Naive thymus-derived CD8-positive, alpha-beta T cell (primary cell): ENCODE measurements around the gene ARL17A. TPM values are rescaled to one million over a fixed set of nuclear protein-coding genes. Genes with fewer than 3 reads are reported as not detected.
"Not testable (repeated sequence)": the region's sequence is repeated elsewhere in the genome, so short reads cannot be mapped to it uniquely, and the experiment has no call there.

Experiments
- ATAC-seq, 2 donors: fragments of 150-1000 bp; cut with Tn5 transposase in 1 of 2; sonication (Bioruptor Pico), chemical (Tn5 transposase) in 1 of 2; 1 replicate in 1 of 2; 2 replicates in 1 of 2; pipeline ENCODE4 v1.10.0; 2021; ENCODE audit warnings: mild to moderate bottlenecking in 2 of 2, moderate library complexity in 2 of 2
- POLR2A ChIA-PET: fragments of 350-600 bp; sonication (Branson Sonifier 250); formaldehyde crosslinking; loops from one replicate; lab custom pipeline; 2021; ENCODE audit warnings: antibody characterized with exemption; lab: Charles Lee
- DNase-seq, 10 donors: peaks; one replicate each; pipeline versions ENCODE4 v3.0.0 to v3.0.0-alpha.2; 2020 to 2022
- H3K27ac Mint-ChIP-seq, 10 donors: one replicate each; pipeline ENCODE4 v1.8.0; 2020 to 2022; ENCODE audit warnings: mild to moderate bottlenecking in 10 of 10, mixed read lengths in 10 of 10, moderate library complexity in 4 of 10, inconsistent platforms in 1 of 10
- H3K27me3 Mint-ChIP-seq, 5 donors: one replicate each; pipeline ENCODE4 v1.8.0; 2021 to 2022; ENCODE audit warnings: mixed read lengths in 5 of 5
- H3K36me3 Mint-ChIP-seq, 3 donors: one replicate each; pipeline ENCODE4 v1.8.0; 2020 to 2022; ENCODE audit warnings: mixed read lengths in 3 of 3, mild to moderate bottlenecking in 2 of 3, inconsistent platforms in 1 of 3
- H3K4me1 Mint-ChIP-seq, 4 donors: one replicate each; pipeline ENCODE4 v1.8.0; 2021 to 2022; ENCODE audit warnings: mixed read lengths in 4 of 4
- H3K4me3 Mint-ChIP-seq, 10 donors: one replicate each; pipeline ENCODE4 v1.8.0; 2020 to 2022; ENCODE audit warnings: mild to moderate bottlenecking in 10 of 10, mixed read lengths in 10 of 10, moderate library complexity in 6 of 10, inconsistent platforms in 1 of 10
- H3K9me3 Mint-ChIP-seq, 9 donors: one replicate each; pipeline ENCODE4 v1.8.0; 2020 to 2022; ENCODE audit warnings: mixed read lengths in 9 of 9, mild to moderate bottlenecking in 3 of 9, inconsistent platforms in 1 of 9, moderate library complexity in 1 of 9
- polyA plus RNA-seq, 3 donors: library from polyadenylated mRNA; unstranded; fragments of 300-500 nt; fragmentation: Illumina TruSeq; gene quantifications; one replicate each; pipeline ENCODE4 v1.2.3, GENCODE V29; 2021
- total RNA-seq, 8 experiments: library from RNA in 2 of 8; stranded (reverse) in 2 of 8; gene quantifications; one replicate each; pipeline ENCODE4 v1.2.3 and lab custom pipeline; 2021 to 2026

Gene ARL17A
- total and polyA plus RNA-seq, 5 experiments from 2014 or later: 5.2 to 32.2 (median 9.4) TPM

DNA sequence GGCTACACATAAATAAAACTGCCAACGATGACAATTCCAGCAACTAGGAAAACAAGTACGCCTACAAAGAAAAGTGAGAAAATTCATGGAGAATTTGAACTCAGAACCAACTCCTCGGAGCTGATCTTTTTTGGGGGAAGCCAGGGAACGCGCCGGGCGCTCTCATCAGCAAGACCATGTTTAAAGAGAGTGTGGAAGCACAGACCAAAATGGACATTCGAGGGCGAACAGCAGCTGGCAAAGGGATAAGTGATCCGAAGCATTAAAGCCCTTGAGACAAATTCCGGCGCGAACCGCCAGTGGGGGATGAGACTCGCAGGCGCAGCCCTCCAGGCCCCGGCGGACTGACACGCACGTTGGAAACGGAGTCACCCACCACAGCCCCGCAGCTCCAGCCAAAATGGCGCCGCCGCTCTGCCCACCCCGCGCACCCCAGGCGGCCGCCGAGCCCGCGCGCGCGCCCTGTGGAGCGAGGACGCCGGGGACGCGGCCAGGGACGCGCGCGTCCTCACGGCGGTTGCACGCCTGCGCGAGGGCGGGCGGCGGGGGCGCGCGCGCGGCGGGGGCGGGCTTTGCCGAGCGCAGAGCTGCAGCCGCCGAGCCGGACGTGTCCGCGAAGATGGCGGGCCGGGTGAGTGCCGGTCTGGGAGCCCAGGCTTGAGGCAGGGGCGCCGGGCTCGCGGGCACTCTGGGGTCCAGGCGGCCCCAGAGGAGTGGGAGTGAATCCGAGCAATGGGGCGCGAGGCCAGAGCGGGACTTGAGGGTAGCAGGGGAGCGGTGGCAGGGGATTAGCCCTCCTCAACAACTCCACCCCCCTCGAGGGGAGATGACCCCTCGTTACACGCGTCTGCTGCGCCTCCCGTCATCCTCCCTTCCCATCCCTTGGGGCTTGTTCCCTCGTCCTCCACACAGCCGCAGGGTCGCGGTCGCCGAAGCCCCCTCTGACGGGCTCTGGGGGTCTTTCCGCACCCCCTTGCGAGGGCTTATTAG, 11.0 kb upstream of the ARL17A start, which contains the start of gene NSF:
Gene NSF (plus strand): TSS at position 513 of the 990 bp plus-strand sequence. CDS start 107 bp downstream, at position 620.
- DNase-seq, H3K4me3 Mint-ChIP-seq, H3K27me3 Mint-ChIP-seq, POLR2A ChIA-PET, H3K9me3 Mint-ChIP-seq, H3K4me1 Mint-ChIP-seq, H3K27ac Mint-ChIP-seq, H3K36me3 Mint-ChIP-seq: not testable (repeated sequence)
- peak; percentile 87 to 89 for ATAC-seq

DNA sequence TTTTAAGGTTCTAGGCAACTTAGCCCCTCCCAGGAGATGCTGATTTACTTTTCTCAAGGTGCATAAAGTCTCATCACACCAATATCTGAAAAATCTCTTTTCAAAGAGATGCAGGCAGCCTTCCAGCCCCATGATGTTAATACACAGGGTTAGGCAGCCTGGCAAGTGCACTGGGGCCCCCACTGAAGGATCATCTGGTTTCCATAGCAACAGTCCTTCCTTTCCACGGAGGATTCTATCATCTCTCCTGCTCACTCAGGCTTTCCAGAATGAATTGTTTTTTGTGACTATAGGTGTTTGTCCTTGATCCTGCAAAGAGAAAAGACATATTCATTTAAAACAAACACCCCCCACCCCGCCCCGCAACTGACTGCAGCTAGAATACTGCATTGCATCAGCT, 6.0 kb upstream of the ARL17A start:
- H3K27ac Mint-ChIP-seq, ATAC-seq, H3K4me3 Mint-ChIP-seq: not testable (repeated sequence)

DNA sequence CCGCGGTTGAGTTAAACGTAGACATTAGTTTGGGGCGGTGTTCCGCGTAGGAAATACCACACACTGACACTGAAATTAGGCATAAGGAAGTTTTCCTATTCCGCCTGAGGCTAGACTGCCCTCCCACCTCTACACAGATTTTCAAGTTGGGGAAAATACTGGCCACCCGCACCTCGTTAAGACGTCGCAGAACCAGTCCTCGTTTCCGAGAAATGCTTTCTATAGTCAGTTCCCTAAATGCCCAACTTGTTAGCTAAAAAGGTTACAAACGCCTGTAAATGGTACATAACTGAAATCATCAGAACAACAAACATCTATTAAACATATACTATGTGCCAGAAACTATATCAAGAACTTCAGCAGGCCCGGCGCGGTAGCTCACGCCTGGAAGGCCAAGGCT, 591 bp upstream of the ARL17A start:
- Mint-ChIP-seq H3K4me3 (peak overlapping the region in 8 of 10 donors; percentile 33 to 78 (median 52)), H3K27ac (peak overlapping the region in 2 of 10 donors; percentile 49 to 71)
- ATAC-seq, H3K9me3 Mint-ChIP-seq, POLR2A ChIA-PET, H3K4me1 Mint-ChIP-seq, H3K27me3 Mint-ChIP-seq, H3K36me3 Mint-ChIP-seq: not testable (repeated sequence)
- DNase-seq: peak in 2 of 10 donors; percentile 23 to 25

More for the DNA sequence above, 6.0 kb upstream of the ARL17A start:
- H3K27me3 Mint-ChIP-seq, H3K4me1 Mint-ChIP-seq, POLR2A ChIA-PET, H3K36me3 Mint-ChIP-seq, H3K9me3 Mint-ChIP-seq, DNase-seq: not testable (repeated sequence)

DNA sequence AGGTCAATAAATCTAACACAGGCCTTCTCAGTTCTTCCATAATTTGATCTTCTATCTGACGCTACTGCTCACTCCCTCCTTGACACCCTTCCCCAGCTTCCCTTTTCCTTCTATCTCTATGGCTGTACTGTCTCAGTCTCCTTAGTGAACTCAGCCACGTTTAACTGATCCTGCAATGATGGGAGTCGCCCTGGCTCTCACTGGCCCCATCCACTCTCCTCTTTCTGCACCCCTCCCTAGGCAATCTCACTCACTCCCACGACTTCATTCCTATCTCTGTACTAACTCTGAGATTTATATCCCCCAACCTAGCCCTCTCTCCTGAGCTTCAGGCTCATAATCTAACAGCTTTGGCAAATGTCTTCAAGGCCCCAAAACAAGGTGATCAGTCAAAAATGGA, 7.7 kb downstream of the ARL17A start:
- ATAC-seq, H3K36me3 Mint-ChIP-seq, POLR2A ChIA-PET, H3K27me3 Mint-ChIP-seq, DNase-seq, H3K9me3 Mint-ChIP-seq, H3K27ac Mint-ChIP-seq, H3K4me3 Mint-ChIP-seq, H3K4me1 Mint-ChIP-seq: not testable (repeated sequence)

DNA sequence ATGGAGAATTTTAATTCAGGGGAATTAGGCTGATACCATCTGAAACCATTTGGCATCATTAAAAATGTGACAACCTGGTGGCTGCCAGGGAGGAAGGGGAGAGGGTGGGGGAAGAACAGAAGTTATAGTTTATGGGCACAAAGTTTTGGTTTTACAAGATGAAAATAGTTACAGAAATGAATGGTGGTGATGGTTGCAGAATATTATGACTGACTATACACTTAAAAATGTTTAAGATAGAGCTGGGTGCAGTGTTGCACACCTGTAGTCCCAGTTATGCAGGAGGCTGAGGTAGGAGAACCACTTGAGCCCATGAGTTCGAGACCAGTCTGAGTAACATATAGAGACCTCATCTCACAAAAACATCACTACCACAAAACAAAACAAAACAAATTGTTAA, 12.5 kb downstream of the ARL17A start:
- H3K9me3 Mint-ChIP-seq, ATAC-seq: not testable (repeated sequence)

DNA sequence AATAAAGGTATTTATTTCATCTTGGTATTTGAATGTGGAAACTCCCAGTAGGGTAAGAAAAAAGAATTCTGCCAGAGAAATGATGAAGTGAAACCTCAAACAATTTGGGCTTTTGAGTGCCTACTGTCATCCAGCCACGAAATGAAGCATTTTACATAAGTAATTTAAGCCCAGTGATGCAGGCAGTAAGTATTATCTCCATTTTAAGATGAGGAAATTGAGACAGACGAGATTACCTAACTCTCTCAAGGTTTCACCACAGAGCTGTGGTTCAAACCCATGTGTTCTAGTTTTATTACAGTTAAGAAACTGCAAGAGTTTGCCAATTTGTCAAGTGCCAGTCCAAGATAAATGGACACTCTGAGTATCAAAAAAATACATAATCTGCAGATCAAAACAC, 13.2 kb downstream of the ARL17A start:
- H3K4me3 Mint-ChIP-seq, POLR2A ChIA-PET: not testable (repeated sequence)

More for the DNA sequence above, 12.5 kb downstream of the ARL17A start:
- H3K4me3 Mint-ChIP-seq, POLR2A ChIA-PET, H3K27ac Mint-ChIP-seq, H3K36me3 Mint-ChIP-seq, H3K4me1 Mint-ChIP-seq, H3K27me3 Mint-ChIP-seq, DNase-seq: not testable (repeated sequence)

DNA sequence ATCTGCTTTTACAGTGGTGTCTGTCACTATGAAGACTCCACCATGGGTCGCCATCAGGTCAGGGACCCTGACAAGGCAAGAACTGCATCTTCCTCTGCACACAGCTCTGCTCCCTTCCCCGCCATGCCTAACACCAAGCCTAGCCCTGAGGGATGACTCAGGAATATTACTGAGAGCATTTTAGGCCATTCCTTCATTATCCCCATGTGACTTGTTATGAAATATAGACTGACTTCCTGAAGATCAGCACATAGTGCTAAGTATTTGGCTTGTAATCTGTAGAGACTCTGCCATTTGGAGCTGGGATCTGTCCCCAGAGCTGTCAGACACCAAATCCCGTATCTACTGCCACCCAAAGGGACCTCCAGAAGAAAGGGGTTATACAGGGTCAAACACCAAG, 19.4 kb downstream of the ARL17A start:
- POLR2A ChIA-PET, ATAC-seq, DNase-seq, H3K36me3 Mint-ChIP-seq, H3K27ac Mint-ChIP-seq, H3K27me3 Mint-ChIP-seq, H3K4me3 Mint-ChIP-seq, H3K9me3 Mint-ChIP-seq, H3K4me1 Mint-ChIP-seq: not testable (repeated sequence)

More for the DNA sequence above, 13.2 kb downstream of the ARL17A start:
- ATAC-seq: peak in 1 of 2 donors; percentile 40
- DNase-seq, H3K4me1 Mint-ChIP-seq, H3K9me3 Mint-ChIP-seq, H3K27me3 Mint-ChIP-seq, H3K27ac Mint-ChIP-seq, H3K36me3 Mint-ChIP-seq: not testable (repeated sequence)

DNA sequence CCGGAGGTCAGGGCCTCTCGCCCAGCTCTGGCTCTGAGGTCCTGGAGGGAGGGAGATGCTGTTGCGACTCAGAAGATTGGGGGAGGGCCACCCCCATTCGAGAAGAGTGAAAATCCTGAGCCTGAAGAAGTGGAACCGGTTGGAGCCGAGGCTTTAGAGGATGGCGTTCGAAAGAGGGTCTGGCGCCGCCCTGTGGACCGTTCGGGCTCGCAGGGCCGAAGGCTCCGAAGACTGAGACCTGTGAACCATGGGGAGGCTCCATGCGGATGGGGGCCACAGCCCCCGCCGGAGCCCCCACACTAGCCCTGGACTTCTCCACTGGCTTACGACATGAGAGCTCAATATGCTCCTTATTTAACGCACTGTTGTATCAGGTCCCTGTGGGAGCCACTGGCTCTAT, 20.3 kb downstream of the ARL17A start:
- H3K4me1 Mint-ChIP-seq, DNase-seq, H3K27me3 Mint-ChIP-seq, POLR2A ChIA-PET, H3K9me3 Mint-ChIP-seq, H3K27ac Mint-ChIP-seq, H3K4me3 Mint-ChIP-seq, H3K36me3 Mint-ChIP-seq: not testable (repeated sequence)
- peak; percentile 43 to 66 for ATAC-seq

DNA sequence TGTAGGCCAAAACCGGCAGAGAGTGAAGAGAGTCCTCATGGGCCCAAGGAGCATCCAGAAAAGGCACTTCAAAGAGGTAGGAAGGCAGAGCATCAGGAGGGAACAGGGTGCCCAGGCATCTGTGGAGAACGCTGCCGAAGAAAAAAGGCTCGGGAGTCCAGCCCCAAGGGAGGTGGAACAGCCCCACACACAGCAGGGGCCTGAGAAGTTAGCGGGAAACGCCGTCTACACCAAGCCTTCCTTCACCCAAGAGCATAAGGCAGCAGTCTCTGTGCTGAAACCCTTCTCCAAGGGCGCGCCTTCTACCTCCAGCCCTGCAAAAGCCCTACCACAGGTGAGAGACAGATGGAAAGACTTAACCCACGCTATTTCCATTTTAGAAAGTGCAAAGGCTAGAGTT, 30.9 kb downstream of the ARL17A start:
- ATAC-seq, H3K27me3 Mint-ChIP-seq: not testable (repeated sequence)

DNA sequence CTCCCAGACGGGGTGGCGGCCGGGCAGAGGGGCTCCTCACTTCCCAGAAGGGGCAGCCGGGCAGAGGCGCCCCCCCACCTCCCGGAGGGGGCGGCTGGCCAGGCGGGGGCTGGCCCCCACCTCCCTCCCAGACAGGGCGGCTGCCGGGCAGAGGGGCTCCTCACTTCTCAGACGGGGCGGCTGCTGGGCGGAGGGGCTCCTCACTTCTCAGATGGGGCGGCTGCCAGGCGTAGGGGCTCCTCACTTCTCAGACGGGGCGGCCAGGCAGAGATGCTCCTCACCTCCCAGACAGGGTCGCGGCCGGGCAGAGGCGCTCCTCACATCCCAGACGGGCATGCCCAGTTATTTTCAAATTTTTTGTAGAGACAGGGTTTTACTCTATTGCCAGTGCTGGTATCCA, 44.8 kb downstream of the ARL17A start:
- H3K27ac Mint-ChIP-seq, H3K4me1 Mint-ChIP-seq, H3K4me3 Mint-ChIP-seq, H3K27me3 Mint-ChIP-seq, POLR2A ChIA-PET, ATAC-seq, H3K36me3 Mint-ChIP-seq, H3K9me3 Mint-ChIP-seq: not testable (repeated sequence)
- DNase-seq: peak in 1 of 10 donors; percentile 56

More for the DNA sequence above, 30.9 kb downstream of the ARL17A start:
- H3K36me3 Mint-ChIP-seq, H3K4me1 Mint-ChIP-seq, H3K4me3 Mint-ChIP-seq, H3K9me3 Mint-ChIP-seq, DNase-seq, POLR2A ChIA-PET: not testable (repeated sequence)
- peak overlapping the region in 3 of 10 donors; percentile 10 to 59 (median 31) for H3K27ac Mint-ChIP-seq

DNA sequence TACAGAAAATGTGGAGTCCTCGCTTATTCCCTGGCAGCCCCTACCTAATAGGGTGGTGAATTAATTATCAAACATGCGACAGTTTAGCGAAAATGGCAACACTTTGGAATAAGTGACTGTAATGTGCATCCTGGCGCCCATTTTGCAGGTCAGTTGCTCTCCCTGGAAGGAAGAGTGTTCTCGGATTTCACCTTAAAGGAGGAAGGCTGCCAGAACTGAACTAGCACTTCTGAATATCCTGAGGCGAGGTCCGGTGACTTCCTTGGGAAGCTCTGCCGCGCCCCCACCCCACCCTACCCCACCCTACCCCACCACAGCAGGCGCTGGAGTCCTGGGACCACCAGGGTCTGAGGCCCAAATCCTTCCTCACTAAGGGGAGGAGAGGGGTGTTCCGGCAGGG, 67.3 kb downstream of the ARL17A start, which contains the start of gene LRRC37A2:
Gene LRRC37A2 (plus strand): TSS at position 301 of the 400 bp plus-strand sequence. CDS start 245 bp downstream, outside the sequence.
- H3K4me1 Mint-ChIP-seq, DNase-seq, H3K36me3 Mint-ChIP-seq, ATAC-seq, H3K4me3 Mint-ChIP-seq, H3K27ac Mint-ChIP-seq, H3K9me3 Mint-ChIP-seq, H3K27me3 Mint-ChIP-seq, POLR2A ChIA-PET: not testable (repeated sequence)

DNA sequence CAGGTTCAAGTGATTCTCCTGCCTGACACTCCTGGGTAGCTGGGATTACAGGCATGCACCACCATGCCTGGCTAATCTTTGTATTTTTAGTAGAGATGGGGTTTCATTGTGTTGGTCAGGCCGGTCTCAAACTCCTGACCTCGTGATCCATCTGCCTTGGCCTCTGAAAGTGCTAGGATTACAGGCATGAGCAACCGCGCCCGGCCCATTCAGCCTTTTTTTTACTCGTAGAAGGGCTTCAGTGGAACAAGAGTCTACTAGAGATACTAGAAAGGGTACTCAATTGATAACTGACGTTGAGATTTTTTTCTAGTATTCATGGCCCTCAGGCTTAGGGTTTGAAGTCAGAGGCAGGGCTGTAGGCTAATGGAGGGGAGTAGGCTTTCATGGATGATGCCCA, 73.6 kb downstream of the ARL17A start:
- H3K27ac Mint-ChIP-seq, POLR2A ChIA-PET, H3K9me3 Mint-ChIP-seq, H3K27me3 Mint-ChIP-seq, H3K4me3 Mint-ChIP-seq, DNase-seq, ATAC-seq: not testable (repeated sequence)
- H3K4me1 Mint-ChIP-seq: peaks cover 4 to 11% (median 6%) of the 10 kb centered on the region in 4 donors
- peaks cover 0 to 11% (median 0%) of the 10 kb centered on the region in 3 donors for H3K36me3 Mint-ChIP-seq

DNA sequence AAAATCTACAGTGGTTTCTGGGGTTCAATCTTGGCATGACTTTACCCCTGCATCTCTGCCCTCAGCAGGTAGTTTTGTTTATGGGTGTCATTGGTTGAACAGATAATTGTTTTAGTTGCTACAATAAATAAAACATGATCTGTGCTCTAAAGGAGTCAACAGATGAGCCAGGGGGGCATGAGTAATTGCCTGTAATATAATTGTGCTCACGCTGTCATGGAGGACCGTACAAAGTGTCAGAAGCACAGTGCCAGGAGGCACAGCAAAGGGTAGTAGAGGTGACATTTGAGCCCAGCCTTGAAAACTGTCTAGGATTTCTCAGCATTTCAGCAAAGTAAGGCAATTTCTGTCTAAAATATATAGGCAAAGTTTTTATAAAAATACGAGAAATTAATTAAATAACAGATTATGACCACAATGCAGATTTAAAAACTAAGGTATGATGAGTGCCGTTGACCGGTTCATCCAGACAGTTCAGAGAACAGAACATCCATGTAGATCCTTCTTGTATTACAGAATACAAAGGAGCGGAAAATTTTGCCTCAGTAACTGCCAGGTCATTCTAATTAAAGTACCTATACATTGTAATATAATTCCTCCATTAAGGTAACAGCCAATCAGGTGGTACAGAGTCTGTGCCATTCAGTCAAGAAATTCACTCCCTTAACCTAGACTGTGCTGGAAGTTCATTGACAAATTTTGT, 79.9 kb downstream of the ARL17A start:
- DNase-seq, H3K27ac Mint-ChIP-seq, ATAC-seq, H3K9me3 Mint-ChIP-seq, H3K27me3 Mint-ChIP-seq, H3K4me3 Mint-ChIP-seq, POLR2A ChIA-PET: not testable (repeated sequence)
- Mint-ChIP-seq H3K4me1 (peaks cover 4 to 14% (median 7%) of the 10 kb centered on the region in 4 donors), H3K36me3 (peaks cover 0 to 14% (median 0%) of the 10 kb centered on the region in 3 donors)
